Measurements from ENCODE around the gene STK4. TPM values are rescaled to one million over a fixed set of nuclear protein-coding genes. Genes with fewer than 3 reads are reported as not detected.

STK4 gene
- total and polyA plus RNA-seq, 4 experiments from 2014 or later: 151 to 374 (median 312) TPM

- no peak overlapping the region for H3K27ac Mint-ChIP-seq
- peaks cover 0 to 3% of the 10 kb centered on the region in 2 donors for H3K36me3 Mint-ChIP-seq
- H3K4me1 Mint-ChIP-seq: peaks cover 1 to 9% (median 6%) of the 10 kb centered on the region in 4 donors
- CTCF ChIA-PET (ENCODE audit: partially characterized antibody): interaction anchor here (0.7 to 1.7 kb wide), 2 partner anchors 9 to 59 kb away, joined by 3 to 6 read pairs; no protein-coding TSS in a partner anchor
- Histone ChIP-seq H3K36me3 (ENCODE audit: insufficient read depth, low read length) (no peaks in the 10 kb centered on the region), H3K27ac (ENCODE audit: low read depth, low read length) (no peak overlapping the region), H3K4me3 (ENCODE audit: low read length in 2 of 2) (no peak overlapping the region), H3K27me3 (ENCODE audit: insufficient read depth, low read length) (peaks cover 27% of the 10 kb centered on the region), H3K4me1 (ENCODE audit: insufficient read depth, low read length) (peaks cover 3% of the 10 kb centered on the region), H3K9me3 (ENCODE audit: control insufficient read depth in 1 of 2, low read length in 2 of 2) (no peaks in the 10 kb centered on the region)
- DNase-seq: no peak
- H3K27me3 Mint-ChIP-seq: peaks cover 24 to 33% of the 10 kb centered on the region in 2 donors
- no peaks in the 10 kb centered on the region for H3K9me3 Mint-ChIP-seq
- POLR2A ChIA-PET (ENCODE audit: partially characterized antibody): no interaction called here
- H3K4me3 Mint-ChIP-seq: no peak overlapping the region
- intact Hi-C loops (cut with micrococcal nuclease): no loop called here
Observed at GRCh38 chr20:45103072-45103471, 136.8 kb downstream of the STK4 start.

- Histone ChIP-seq H3K36me3 (ENCODE audit: insufficient read depth, low read length) (no peaks in the 10 kb centered on the region), H3K9me3 (ENCODE audit: control insufficient read depth in 1 of 2, low read length in 2 of 2) (no peaks in the 10 kb centered on the region), H3K4me1 (ENCODE audit: insufficient read depth, low read length) (no peaks in the 10 kb centered on the region), H3K4me3 (ENCODE audit: low read length in 2 of 2) (no peak overlapping the region), H3K27ac (ENCODE audit: low read depth, low read length) (no peak overlapping the region), H3K27me3 (ENCODE audit: insufficient read depth, low read length) (peaks cover 18% of the 10 kb centered on the region)
- CTCF ChIA-PET (ENCODE audit: partially characterized antibody): interaction anchor here (4.4 kb wide), 1 partner anchor 10 kb away, joined by 31 read pairs; no protein-coding TSS in a partner anchor
- Mint-ChIP-seq H3K27me3 (peaks cover 16 to 22% of the 10 kb centered on the region in 2 donors), H3K27ac (no peak overlapping the region), H3K36me3 (no peaks in the 10 kb centered on the region), H3K4me1 (peaks cover 0 to 3% (median 1%) of the 10 kb centered on the region in 4 donors), H3K9me3 (no peaks in the 10 kb centered on the region), H3K4me3 (no peak overlapping the region)
- intact Hi-C loops (cut with micrococcal nuclease): no loop called here
- POLR2A ChIA-PET (ENCODE audit: partially characterized antibody): no interaction called here
- no peak for DNase-seq
Observed at GRCh38 chr20:45104786-45105185, 138.5 kb downstream of the STK4 start.

GRCh38 chr20:45105317-45105716 lies 139.0 kb downstream of the STK4 start:
- Mint-ChIP-seq H3K4me3 (no peak overlapping the region), H3K9me3 (no peaks in the 10 kb centered on the region), H3K27me3 (peaks cover 11 to 17% of the 10 kb centered on the region in 2 donors), H3K4me1 (peaks cover 0 to 3% (median 1%) of the 10 kb centered on the region in 4 donors), H3K27ac (no peak overlapping the region), H3K36me3 (no peaks in the 10 kb centered on the region)
- Histone ChIP-seq H3K4me3 (ENCODE audit: low read length in 2 of 2) (no peak overlapping the region), H3K27me3 (ENCODE audit: insufficient read depth, low read length) (peaks cover 13% of the 10 kb centered on the region), H3K4me1 (ENCODE audit: insufficient read depth, low read length) (no peaks in the 10 kb centered on the region), H3K27ac (ENCODE audit: low read depth, low read length) (no peak overlapping the region), H3K36me3 (ENCODE audit: insufficient read depth, low read length) (no peaks in the 10 kb centered on the region), H3K9me3 (ENCODE audit: control insufficient read depth in 1 of 2, low read length in 2 of 2) (no peaks in the 10 kb centered on the region)
- no peak for DNase-seq
- POLR2A ChIA-PET (ENCODE audit: partially characterized antibody): no interaction called here
- intact Hi-C loops (cut with micrococcal nuclease): no loop called here
- CTCF ChIA-PET (ENCODE audit: partially characterized antibody): interaction anchor here (0.6 to 4.4 kb wide), 3 partner anchors 10 to 666 kb away, joined by 3 to 31 read pairs (median 3); no protein-coding TSS in a partner anchor

GRCh38 chr20:45109634-45110033 lies 143.3 kb downstream of the STK4 start:
- POLR2A ChIA-PET (ENCODE audit: partially characterized antibody): no interaction called here
- Mint-ChIP-seq H3K36me3 (no peaks in the 10 kb centered on the region), H3K27me3 (peaks cover 0 to 6% of the 10 kb centered on the region in 2 donors), H3K9me3 (no peaks in the 10 kb centered on the region), H3K4me1 (peaks cover 0 to 2% (median under 1%) of the 10 kb centered on the region in 4 donors), H3K27ac (no peak overlapping the region), H3K4me3 (no peak overlapping the region)
- intact Hi-C loops (cut with micrococcal nuclease): no loop called here
- Histone ChIP-seq H3K27ac (ENCODE audit: low read depth, low read length) (no peak overlapping the region), H3K9me3 (ENCODE audit: control insufficient read depth in 1 of 2, low read length in 2 of 2) (no peaks in the 10 kb centered on the region), H3K36me3 (ENCODE audit: insufficient read depth, low read length) (no peaks in the 10 kb centered on the region), H3K4me1 (ENCODE audit: insufficient read depth, low read length) (no peaks in the 10 kb centered on the region), H3K4me3 (ENCODE audit: low read length in 2 of 2) (no peak overlapping the region), H3K27me3 (ENCODE audit: insufficient read depth, low read length) (no peaks in the 10 kb centered on the region)
- no peak for DNase-seq
- CTCF ChIA-PET (ENCODE audit: partially characterized antibody): interaction anchor here (2.0 to 5.8 kb wide), 2 partner anchors 14 to 65 kb away, joined by 6 to 32 read pairs; no protein-coding TSS in a partner anchor

- no peaks in the 10 kb centered on the region for H3K36me3 ChIP-seq (ENCODE audit: insufficient read depth, low read length)
- ChIA-PET POLR2A (ENCODE audit: partially characterized antibody) (no interaction called here), CTCF (ENCODE audit: partially characterized antibody) (interaction anchor here (0.7 to 5.8 kb wide), 4 partner anchors 11 to 69 kb away, joined by 3 to 32 read pairs (median 4); no protein-coding TSS in a partner anchor)
- H3K27ac ChIP-seq (ENCODE audit: low read depth, low read length): no peak overlapping the region
- Mint-ChIP-seq H3K36me3 (no peaks in the 10 kb centered on the region), H3K27me3 (peaks cover 1 to 3% of the 10 kb centered on the region in 2 donors), H3K4me1 (peaks cover 0 to 6% (median 2%) of the 10 kb centered on the region in 4 donors), H3K4me3 (no peak overlapping the region), H3K27ac (no peak overlapping the region), H3K9me3 (no peaks in the 10 kb centered on the region)
- no peak for DNase-seq
- peaks cover 4% of the 10 kb centered on the region for H3K4me1 ChIP-seq (ENCODE audit: insufficient read depth, low read length)
- no peaks in the 10 kb centered on the region for H3K27me3 ChIP-seq (ENCODE audit: insufficient read depth, low read length)
- H3K4me3 ChIP-seq (ENCODE audit: low read length in 2 of 2): no peak overlapping the region
- no peaks in the 10 kb centered on the region for H3K9me3 ChIP-seq (ENCODE audit: control insufficient read depth in 1 of 2, low read length in 2 of 2)
- intact Hi-C loops (cut with micrococcal nuclease): no loop called here
Observed at GRCh38 chr20:45110301-45110700, 144.0 kb downstream of the STK4 start.

GRCh38 chr20:45111285-45111684 lies 145.0 kb downstream of the STK4 start:
- ChIA-PET POLR2A (ENCODE audit: partially characterized antibody) (no interaction called here), CTCF (ENCODE audit: partially characterized antibody) (interaction anchor here (0.7 to 5.8 kb wide), 8 partner anchors 8 to 427 kb away, joined by 3 to 32 read pairs (median 4); no protein-coding TSS in a partner anchor)
- Histone ChIP-seq H3K27me3 (ENCODE audit: insufficient read depth, low read length) (no peaks in the 10 kb centered on the region), H3K4me1 (ENCODE audit: insufficient read depth, low read length) (peaks cover 4% of the 10 kb centered on the region), H3K9me3 (ENCODE audit: control insufficient read depth in 1 of 2, low read length in 2 of 2) (no peaks in the 10 kb centered on the region), H3K36me3 (ENCODE audit: insufficient read depth, low read length) (no peaks in the 10 kb centered on the region), H3K27ac (ENCODE audit: low read depth, low read length) (no peak overlapping the region), H3K4me3 (ENCODE audit: low read length in 2 of 2) (no peak overlapping the region)
- Mint-ChIP-seq H3K4me1 (peaks cover 0 to 6% (median 2%) of the 10 kb centered on the region in 4 donors), H3K4me3 (no peak overlapping the region), H3K36me3 (no peaks in the 10 kb centered on the region), H3K9me3 (no peaks in the 10 kb centered on the region), H3K27ac (no peak overlapping the region), H3K27me3 (peaks cover 2 to 3% of the 10 kb centered on the region in 2 donors)
- DNase-seq: no peak
- intact Hi-C loops (cut with micrococcal nuclease): no loop called here

GRCh38 chr20:45111799-45112471 lies 145.6 kb downstream of the STK4 start:
- Histone ChIP-seq H3K9me3 (ENCODE audit: control insufficient read depth in 1 of 2, low read length in 2 of 2) (no peaks in the 10 kb centered on the region), H3K27ac (ENCODE audit: low read depth, low read length) (no peak overlapping the region), H3K27me3 (ENCODE audit: insufficient read depth, low read length) (no peaks in the 10 kb centered on the region), H3K4me3 (ENCODE audit: low read length in 2 of 2) (no peak overlapping the region), H3K4me1 (ENCODE audit: insufficient read depth, low read length) (peaks cover 4% of the 10 kb centered on the region), H3K36me3 (ENCODE audit: insufficient read depth, low read length) (no peaks in the 10 kb centered on the region)
- no peak overlapping the region for H3K4me3 Mint-ChIP-seq
- intact Hi-C loops (cut with micrococcal nuclease): loop anchor here (1.0 kb wide), 1 partner anchor 101 kb away; no protein-coding TSS in a partner anchor
- H3K27ac Mint-ChIP-seq: no peak overlapping the region
- no peak for DNase-seq
- POLR2A ChIA-PET (ENCODE audit: partially characterized antibody): no interaction called here
- CTCF ChIA-PET (ENCODE audit: partially characterized antibody): interaction anchor here (0.9 to 5.8 kb wide), 9 partner anchors 9 to 427 kb away, joined by 3 to 32 read pairs (median 4); no protein-coding TSS in a partner anchor
- H3K27me3 Mint-ChIP-seq: peaks cover 2 to 3% of the 10 kb centered on the region in 2 donors
- peaks cover 0 to 6% (median 2%) of the 10 kb centered on the region in 4 donors for H3K4me1 Mint-ChIP-seq
- no peaks in the 10 kb centered on the region for H3K36me3 Mint-ChIP-seq
- H3K9me3 Mint-ChIP-seq: no peaks in the 10 kb centered on the region

Measured in CD4-positive, alpha-beta memory T cell (primary cell).